Peyer's patch (tissue), 4 donors: ENCODE measurements around the gene FNDC5. TPM values are rescaled to one million over a fixed set of nuclear protein-coding genes. Genes with fewer than 3 reads are reported as not detected.

Experiments used
- DNase-seq, 3 donors: peaks; one replicate each; pipeline ENCODE4 v3.0.0-alpha.2; 2017 to 2019
- H3K27ac ChIP-seq, 4 donors: fragments of 200-600 bp; sonication (generic); one replicate each; pipeline ENCODE4 v1.5.1; 2016 to 2019
- H3K27me3 ChIP-seq, 2 donors: fragments of 200-600 bp; sonication (generic); one replicate each; pipeline ENCODE4 v1.5.1; 2019
- H3K36me3 ChIP-seq, 3 donors: fragments of 200-600 bp; sonication (generic); one replicate each; pipeline ENCODE4 v1.5.1; 2016 to 2019
- H3K4me1 ChIP-seq, 4 donors: fragments of 200-600 bp; sonication (generic); one replicate each; pipeline ENCODE4 v1.5.1; 2016 to 2019
- H3K4me3 ChIP-seq, 4 donors: fragments of 200-600 bp; sonication (generic); 1 replicate in 3 of 4; 2 replicates in 1 of 4; pipeline ENCODE4 v1.5.1; 2016 to 2019; ENCODE audit warnings: mild to moderate bottlenecking in 1 of 4
- H3K9me3 ChIP-seq, 4 donors: fragments of 200-600 bp; sonication (generic); one replicate each; pipeline ENCODE4 v1.5.1; 2016 to 2019; ENCODE audit warnings: mild to moderate bottlenecking in 1 of 4
- CTCF ChIP-seq, 6 experiments: fragments of 450-650 bp in 4 of 6; fragments of 200-600 bp in 2 of 6; sonication (generic) in 1 of 6; IDR thresholded peaks; one replicate each; pipeline ENCODE4 v1.5.1; 2017 to 2019; ENCODE audit warnings: antibody characterized with exemption in 6 of 6, mild to moderate bottlenecking in 3 of 6, moderate library complexity in 1 of 6
- POLR2A ChIP-seq, 2 donors: fragments of 450-650 bp; IDR thresholded peaks; one replicate each; pipeline ENCODE4 v1.5.1; 2017; ENCODE audit warnings: antibody characterized with exemption in 2 of 2, mild to moderate bottlenecking in 2 of 2, moderate library complexity in 2 of 2
- total RNA-seq, 4 donors: library from RNA; depleted of rRNA; stranded (reverse); fragments of >200 nt; gene quantifications; one replicate each; pipeline ENCODE4 v1.1.0, GENCODE V29; 2016

FNDC5 gene
- total RNA-seq, 4 donors from 2014 or later: 1.8 TPM; not detected in 3

DNA sequence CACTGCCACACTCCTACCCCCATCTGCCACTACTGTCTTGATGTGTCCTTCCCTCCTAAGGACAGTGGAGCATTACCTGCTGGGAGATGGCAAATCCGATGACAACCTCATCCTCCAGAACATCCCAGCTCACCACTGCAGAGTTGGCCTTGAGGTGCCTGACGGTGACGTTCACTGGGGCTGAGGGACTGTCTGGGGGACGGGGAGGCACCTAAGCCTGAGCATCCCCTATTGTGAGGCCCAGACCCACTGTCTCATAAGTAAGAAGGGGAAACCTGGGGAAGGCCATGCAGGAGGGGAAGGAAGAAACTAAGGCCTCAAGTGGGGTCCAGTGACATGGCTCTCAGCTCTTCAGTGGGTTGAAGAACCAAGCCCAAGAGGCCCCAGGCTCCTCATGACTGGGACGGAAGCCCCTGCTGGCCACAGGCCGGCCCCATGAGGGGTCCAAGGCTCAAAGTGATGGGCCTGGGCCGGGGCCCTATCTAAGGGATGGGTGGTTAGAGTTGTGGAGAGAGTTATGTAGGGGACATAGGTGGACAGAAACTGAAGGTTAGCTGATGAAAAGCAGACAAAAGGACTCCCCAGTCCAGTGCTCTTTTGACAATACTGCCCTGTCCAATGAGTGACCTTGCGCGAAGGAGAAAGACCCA lies 1.8 kb downstream of the FNDC5 start:
- TF ChIP-seq CTCF (IDR thresholded peaks at IDR 0.05): no peak
- no peak for TF ChIP-seq POLR2A (IDR thresholded peaks at IDR 0.05)

GRCh38 chr1:32868085-32868484 lies 2.6 kb downstream of the FNDC5 start:
- DNase-seq: no peak
- Histone ChIP-seq H3K27me3 (peaks cover 0 to 9% of the 10 kb centered on the region in 2 donors), H3K4me1 (peaks cover 0 to 19% (median 3%) of the 10 kb centered on the region in 4 donors), H3K4me3 (no peak overlapping the region), H3K27ac (no peak overlapping the region), H3K9me3 (no peaks in the 10 kb centered on the region), H3K36me3 (peaks cover 0 to 4% (median 0%) of the 10 kb centered on the region in 3 donors)
- TF ChIP-seq CTCF (IDR thresholded peaks at IDR 0.05) (no peak), POLR2A (IDR thresholded peaks at IDR 0.05) (no peak)

More for the DNA sequence above, 1.8 kb downstream of the FNDC5 start:
- DNase-seq: no peak
- H3K27me3 ChIP-seq: peaks cover 0 to 9% of the 10 kb centered on the region in 2 donors
- peaks cover 0 to 19% (median 3%) of the 10 kb centered on the region in 4 donors for H3K4me1 ChIP-seq
- H3K27ac ChIP-seq: no peak overlapping the region
- no peaks in the 10 kb centered on the region for H3K9me3 ChIP-seq
- no peaks in the 10 kb centered on the region for H3K36me3 ChIP-seq
- H3K4me3 ChIP-seq: no peak overlapping the region

DNA sequence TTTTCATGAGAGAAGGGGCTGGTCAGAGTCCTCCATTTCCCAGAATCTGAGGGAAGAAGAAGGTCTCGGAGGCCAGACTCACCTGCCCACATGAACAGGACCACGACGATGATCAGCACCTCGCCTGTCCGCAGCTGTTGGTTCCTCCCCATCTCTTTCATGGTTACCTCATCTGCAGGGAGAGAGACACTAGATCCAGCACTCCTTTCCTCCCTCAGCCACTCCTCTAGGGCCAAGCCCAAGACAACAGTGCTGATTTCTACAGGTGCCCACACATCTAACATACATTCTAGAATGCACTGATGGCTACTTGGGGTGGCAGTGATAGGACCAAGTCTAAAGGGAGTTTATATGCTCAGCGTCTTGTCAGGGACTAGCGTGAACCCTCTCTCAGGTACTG lies 3.0 kb downstream of the FNDC5 start:
- no peak for TF ChIP-seq CTCF (IDR thresholded peaks at IDR 0.05)
- no peak for TF ChIP-seq POLR2A (IDR thresholded peaks at IDR 0.05)
- Histone ChIP-seq H3K4me1 (peaks cover 0 to 17% (median 3%) of the 10 kb centered on the region in 4 donors), H3K4me3 (no peak overlapping the region), H3K27me3 (peaks cover 0 to 9% of the 10 kb centered on the region in 2 donors), H3K9me3 (no peaks in the 10 kb centered on the region), H3K27ac (no peak overlapping the region), H3K36me3 (peaks cover 0 to 8% (median 0%) of the 10 kb centered on the region in 3 donors)
- DNase-seq: no peak

DNA sequence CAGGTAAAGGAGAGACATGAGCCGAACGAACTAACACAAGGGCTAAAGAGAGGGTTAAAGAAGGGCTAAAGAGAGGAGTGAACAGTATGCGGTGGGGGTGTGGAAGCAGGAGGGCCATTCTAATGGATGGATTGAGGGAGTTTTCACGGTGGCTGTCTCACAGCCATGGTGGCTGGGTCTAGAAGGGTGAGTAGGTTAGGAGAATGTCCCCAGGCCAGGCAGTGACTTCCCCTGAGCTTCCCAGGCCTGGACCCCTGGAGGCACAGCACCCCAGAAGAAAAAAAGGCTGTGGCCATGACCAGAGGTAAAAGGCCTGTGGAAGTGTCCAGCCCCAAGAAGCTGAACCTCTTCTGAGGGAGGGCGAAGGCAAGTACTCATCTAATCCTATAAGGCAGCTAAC lies 3.6 kb downstream of the FNDC5 start:
- H3K36me3 ChIP-seq: peaks cover 0 to 10% (median 0%) of the 10 kb centered on the region in 3 donors
- no peak overlapping the region for H3K4me3 ChIP-seq
- H3K9me3 ChIP-seq: no peaks in the 10 kb centered on the region
- H3K27ac ChIP-seq: no peak overlapping the region
- TF ChIP-seq CTCF (IDR thresholded peaks at IDR 0.05) (no peak), POLR2A (IDR thresholded peaks at IDR 0.05) (no peak)
- peaks cover 0 to 12% (median under 1%) of the 10 kb centered on the region in 4 donors for H3K4me1 ChIP-seq
- peaks cover 0 to 9% of the 10 kb centered on the region in 2 donors for H3K27me3 ChIP-seq
- no peak for DNase-seq

DNA sequence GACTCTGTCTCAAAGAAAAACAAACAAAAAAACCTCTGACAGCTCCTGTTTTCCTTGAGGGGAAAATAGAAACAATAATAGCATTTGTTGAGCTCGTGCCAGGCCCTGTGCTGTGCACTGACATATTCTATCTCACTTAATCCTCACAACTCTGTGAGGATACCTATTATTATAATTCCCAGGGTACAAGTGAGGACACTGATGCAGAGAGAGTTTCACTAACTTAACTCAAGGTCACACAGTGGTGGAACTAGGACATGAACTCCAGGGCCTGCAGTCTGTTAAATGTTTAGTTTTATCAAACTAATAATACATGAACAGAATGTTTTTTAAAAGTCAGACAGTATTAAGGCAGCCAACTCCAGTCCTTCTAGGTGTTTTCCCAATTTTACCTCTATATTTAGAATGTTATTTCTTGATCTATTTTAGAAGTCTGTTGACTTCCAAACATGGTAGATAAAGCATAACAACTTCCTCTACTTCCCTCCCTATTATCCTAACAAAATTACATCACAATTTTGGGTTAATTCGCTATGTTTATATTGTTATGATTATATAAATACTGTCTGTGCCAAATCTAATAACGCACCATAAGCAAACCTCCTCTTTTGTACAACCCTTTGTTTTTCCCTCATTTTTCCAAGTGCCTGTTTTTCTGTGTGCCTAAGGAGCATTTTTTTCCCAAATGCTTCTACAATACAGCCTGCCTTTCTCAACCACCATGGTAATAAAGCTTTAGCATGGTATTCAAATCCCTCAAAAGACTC lies 4.9 kb downstream of the FNDC5 start:
- no peak for TF ChIP-seq POLR2A (IDR thresholded peaks at IDR 0.05)
- no peak for TF ChIP-seq CTCF (IDR thresholded peaks at IDR 0.05)
- no peaks in the 10 kb centered on the region for H3K27me3 ChIP-seq
- no peak for DNase-seq
- H3K4me1 ChIP-seq: peaks cover 0 to 7% (median 0%) of the 10 kb centered on the region in 4 donors
- peaks cover 0 to 10% (median 0%) of the 10 kb centered on the region in 3 donors for H3K36me3 ChIP-seq
- H3K4me3 ChIP-seq: no peak overlapping the region
- H3K9me3 ChIP-seq: no peaks in the 10 kb centered on the region
- no peak overlapping the region for H3K27ac ChIP-seq
